ENCODE results near the gene WDPCP. TPM values are rescaled to one million over a fixed set of nuclear protein-coding genes. Genes with fewer than 3 reads are reported as not detected.

Gene WDPCP
- total and polyA plus RNA-seq, 2 experiments from 2014 or later: 8.8 to 20.4 TPM

GRCh38 chr2:63422556-63422955 is 165.7 kb downstream of the WDPCP start:
- Mint-ChIP-seq H3K4me1 (peaks cover 2% of the 10 kb centered on the region; the same call in 2 of the 3 replicates), H3K9me3 (peaks cover 14% of the 10 kb centered on the region), H3K36me3 (ENCODE audit: low read depth) (peaks cover 22% of the 10 kb centered on the region), H3K27ac (no peak overlapping the region; the same call in 1 of the 2 replicates), H3K27me3 (ENCODE audit: insufficient read depth, low read depth, poor library complexity) (no peaks in the 10 kb centered on the region), H3K4me3 (no peak overlapping the region)
- H3K9me2 ChIP-seq (ENCODE audit: insufficient read depth): no peaks in the 10 kb centered on the region
- H3K4me3 ChIP-seq: no peak overlapping the region
- TF ChIP-seq JUNB (IDR thresholded peaks at IDR 0.05; ENCODE audit: unreplicated experiment) (no peak), ZNF462 (CRISPR knock-in tag; IDR thresholded peaks at IDR 0.05) (no peak), ZNF114 (CRISPR knock-in tag; IDR thresholded peaks at IDR 0.05) (no peak), EZH2phosphoT487 (IDR thresholded peaks at IDR 0.05; ENCODE audit: unreplicated experiment) (no peak), NANOG (IDR thresholded peaks at IDR 0.05; ENCODE audit: borderline replicate concordance) (no peak), POLR2AphosphoS5 (IDR thresholded peaks at IDR 0.05; ENCODE audit: low read depth) (no peak), ZNF331 (CRISPR knock-in tag; IDR thresholded peaks at IDR 0.05; ENCODE audit: low read depth) (no peak), REST (IDR thresholded peaks at IDR 0.05; ENCODE audit: unreplicated experiment) (no peak), EZH2 (IDR thresholded peaks at IDR 0.05; ENCODE audit: low read depth, unreplicated experiment) (no peak), CREB1 (CRISPR knock-in tag; IDR thresholded peaks at IDR 0.05; ENCODE audit: low read depth) (no peak), CTCF (conservative IDR thresholded peaks at IDR 0.05; ENCODE audit: low read depth in 2 of 2) (no peak), STAT1 (IDR thresholded peaks at IDR 0.05; ENCODE audit: unreplicated experiment) (no peak), ETS1 (IDR thresholded peaks at IDR 0.05) (no peak)
- no peaks in the 10 kb centered on the region for H3K4me1 ChIP-seq (ENCODE audit: insufficient read depth)
- H3K27me3 ChIP-seq (ENCODE audit: insufficient read depth): no peaks in the 10 kb centered on the region
- H3K27ac ChIP-seq (ENCODE audit: low read depth): no peak overlapping the region
- H3F3A ChIP-seq (replicated peaks; ENCODE audit: low read depth): no peaks in the 10 kb centered on the region
- no peak overlapping the region for H3K4me2 ChIP-seq
- H4K20me1 ChIP-seq (replicated peaks; ENCODE audit: insufficient read depth): no peaks in the 10 kb centered on the region
- DNase-seq (ENCODE audit: low spot score) (no peak), ATAC-seq (no peak)
- no peaks in the 10 kb centered on the region for H3K79me2 ChIP-seq (replicated peaks; ENCODE audit: insufficient read depth)
- H3K36me3 ChIP-seq (ENCODE audit: insufficient read depth): peaks cover 4% of the 10 kb centered on the region; the same call in 1 of the 2 replicates
- no peak overlapping the region for H2AFZ ChIP-seq
